ENCODE measurements around the gene MRPL46. TPM values are rescaled to one million over a fixed set of nuclear protein-coding genes. Genes with fewer than 3 reads are reported as not detected.
"Not testable (repeated sequence)": the region's sequence is repeated elsewhere in the genome, so short reads cannot be mapped to it uniquely, and the experiment has no call there.

The MRPL46 gene
- total RNA-seq, 2 donors from 2014 or later = 26.4 to 34.3 TPM

DNA sequence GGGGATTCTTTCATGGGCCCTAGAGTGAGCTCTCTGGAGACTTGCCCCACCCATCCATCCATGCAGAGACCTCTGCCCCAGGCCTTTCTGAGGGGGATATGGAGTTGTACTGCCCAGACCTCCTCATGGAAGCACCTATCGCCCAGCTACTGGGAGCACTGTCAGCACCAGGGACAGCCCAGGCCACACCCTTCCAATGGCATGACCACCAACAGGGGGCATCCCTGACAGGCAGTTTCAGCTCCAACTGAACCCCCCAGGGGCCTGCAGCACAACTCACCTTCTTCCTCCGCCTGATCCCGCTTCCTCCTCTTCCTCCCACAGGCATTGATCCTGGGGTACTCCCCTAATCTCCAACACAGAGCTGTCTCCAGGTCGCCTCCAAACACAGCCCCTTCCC is 22.1 kb upstream of the MRPL46 start:
- Mint-ChIP-seq H3K4me1 (no peaks in the 10 kb centered on the region), H3K36me3 (ENCODE audit: low read depth) (no peaks in the 10 kb centered on the region), H3K9me3 (no peaks in the 10 kb centered on the region), H3K27me3 (no peaks in the 10 kb centered on the region), H3K4me3 (no peak overlapping the region), H3K27ac (peak overlapping the region; percentile 32)
- no peak for ATAC-seq (replicated peaks)

DNA sequence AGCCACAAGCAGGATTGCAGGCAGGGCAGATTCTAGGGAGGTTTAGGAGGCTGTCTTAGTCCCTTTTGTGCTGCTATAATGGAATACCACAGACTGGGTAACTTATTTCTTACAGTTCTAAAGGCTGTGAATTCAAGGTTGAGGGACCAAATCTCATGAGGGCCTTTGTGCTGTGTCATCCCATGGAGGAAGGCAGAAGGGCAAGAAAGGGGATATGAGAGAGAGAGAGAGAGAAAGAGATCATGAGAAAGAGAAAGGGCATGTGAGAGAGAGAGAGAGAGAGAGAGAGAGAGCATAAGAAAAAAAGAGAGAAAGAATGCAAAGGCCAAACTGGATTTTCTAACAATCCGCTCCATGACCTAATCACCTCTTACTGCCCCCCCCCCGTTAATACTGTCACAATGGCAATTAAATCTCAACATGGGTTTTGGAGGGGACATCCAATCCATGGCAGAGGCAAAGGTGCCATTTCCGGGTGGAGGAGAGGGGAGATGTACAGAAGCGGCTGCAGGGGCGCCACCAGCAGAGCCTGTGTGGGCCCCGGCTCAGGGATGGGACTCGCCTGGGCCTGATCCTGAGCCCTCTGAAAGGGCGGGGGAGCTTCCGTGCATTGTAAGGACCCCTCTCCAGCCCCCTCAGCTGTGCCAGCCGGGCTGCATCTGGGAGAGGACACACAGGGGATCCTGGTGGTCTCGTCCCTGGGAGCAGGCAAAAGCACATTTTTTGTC is 20.8 kb upstream of the MRPL46 start:
- Mint-ChIP-seq H3K27me3 (no peaks in the 10 kb centered on the region), H3K4me1 (no peaks in the 10 kb centered on the region)

DNA sequence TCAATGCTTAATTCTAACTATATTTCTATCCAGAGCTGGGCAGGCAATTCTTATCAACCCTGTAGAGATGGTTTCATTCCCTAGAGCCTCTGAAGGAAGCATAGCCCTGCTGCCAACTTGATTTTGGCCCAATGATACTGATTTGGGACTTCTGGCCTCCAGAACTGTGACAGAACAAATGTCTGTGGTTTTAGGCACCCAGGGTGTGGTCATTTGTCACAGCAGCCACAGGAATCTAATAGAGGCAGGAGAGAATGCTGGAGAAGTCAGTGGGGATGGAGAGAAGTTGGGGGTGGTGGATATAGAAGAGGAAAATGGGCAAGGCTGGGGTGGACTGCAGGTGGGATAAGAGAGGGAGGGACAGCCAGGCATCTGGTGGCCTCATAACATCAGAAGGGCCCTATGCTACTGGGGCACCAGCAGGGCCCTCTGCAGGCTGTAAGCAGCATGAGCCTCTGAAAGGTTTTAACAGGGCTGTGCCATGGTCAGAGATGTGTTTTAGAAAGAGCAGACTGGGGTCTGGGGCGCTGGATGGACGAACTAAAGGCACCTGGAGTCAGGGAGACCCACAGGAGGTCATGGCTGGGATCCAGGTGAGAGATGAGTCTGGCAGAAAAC is 20.1 kb upstream of the MRPL46 start:
- Mint-ChIP-seq H3K4me3 (no peak overlapping the region), H3K27me3 (no peaks in the 10 kb centered on the region), H3K9me3 (no peaks in the 10 kb centered on the region), H3K36me3 (ENCODE audit: low read depth) (no peaks in the 10 kb centered on the region), H3K27ac (peak overlapping the region; percentile 10), H3K4me1 (no peaks in the 10 kb centered on the region)
- ATAC-seq (replicated peaks) = no peak

More for the DNA sequence above, 20.8 kb upstream of the MRPL46 start:
- Mint-ChIP-seq H3K4me3 (no peak overlapping the region), H3K36me3 (ENCODE audit: low read depth) (no peaks in the 10 kb centered on the region), H3K9me3 (no peaks in the 10 kb centered on the region), H3K27ac (peak overlapping the region; percentile 10)
- ATAC-seq (replicated peaks) = no peak

DNA sequence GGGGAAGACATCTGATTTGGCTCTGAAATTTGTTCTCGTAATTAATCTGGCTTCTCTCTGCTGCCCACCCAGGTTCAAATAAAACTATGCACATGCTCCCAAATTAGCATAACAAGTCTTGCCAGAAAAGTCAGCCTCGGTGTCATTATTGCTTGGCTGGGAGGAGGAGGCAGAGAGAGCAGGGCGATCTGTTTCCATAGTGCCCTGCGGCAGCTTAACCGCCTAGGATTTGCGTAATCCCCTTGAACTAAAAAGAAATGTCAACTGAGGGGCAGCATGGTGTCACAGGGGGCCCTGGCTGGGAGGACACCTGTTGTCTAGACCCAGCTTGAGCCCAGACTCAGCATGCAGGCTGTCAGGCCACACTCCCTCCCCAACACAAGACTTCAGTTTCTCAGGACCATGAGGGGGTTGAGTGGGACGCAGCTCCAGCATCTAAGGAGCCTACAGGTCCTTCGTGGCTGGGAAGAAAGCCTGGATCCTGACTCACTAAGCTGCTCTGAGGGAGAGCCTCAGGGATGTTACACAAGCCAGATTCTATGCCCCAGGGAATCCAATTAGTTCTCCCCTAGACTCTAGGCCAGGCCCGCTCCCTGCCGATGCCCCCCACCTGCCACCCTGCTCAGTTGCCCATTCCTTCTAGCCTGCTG is 17.6 kb upstream of the MRPL46 start:
- Mint-ChIP-seq H3K4me1 (no peaks in the 10 kb centered on the region), H3K27me3 (no peaks in the 10 kb centered on the region), H3K9me3 (no peaks in the 10 kb centered on the region), H3K36me3 (ENCODE audit: low read depth) (no peaks in the 10 kb centered on the region), H3K27ac (no peak overlapping the region), H3K4me3 (no peak overlapping the region)
- no peak for ATAC-seq (replicated peaks)

DNA sequence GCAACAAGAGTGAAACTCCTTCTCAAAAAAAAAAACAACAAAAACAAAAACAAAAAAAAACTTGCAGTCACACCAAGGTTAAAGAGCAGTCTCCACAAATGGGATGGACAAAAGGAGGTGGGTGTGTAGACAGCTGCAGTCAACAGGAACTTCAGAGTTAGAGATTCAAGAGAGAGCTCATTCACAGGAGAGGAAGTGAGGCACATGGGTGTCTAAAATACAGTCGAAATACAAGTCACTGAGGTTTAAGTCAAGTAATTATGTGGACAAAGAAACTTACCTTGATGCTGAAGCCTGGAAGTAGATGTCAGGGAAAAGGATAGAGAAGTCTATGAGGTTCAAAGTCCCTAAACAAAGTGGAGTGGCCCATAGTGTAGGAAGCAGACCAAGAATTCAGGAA is 15.1 kb upstream of the MRPL46 start:
- no peaks in the 10 kb centered on the region for H3K4me1 Mint-ChIP-seq
- no peak overlapping the region for H3K4me3 Mint-ChIP-seq
- no peak for ATAC-seq (replicated peaks)
- no peak overlapping the region for H3K27ac Mint-ChIP-seq
- H3K27me3 Mint-ChIP-seq = no peaks in the 10 kb centered on the region
- peaks cover 14% of the 10 kb centered on the region for H3K36me3 Mint-ChIP-seq (ENCODE audit: low read depth)
- H3K9me3 Mint-ChIP-seq = no peaks in the 10 kb centered on the region

DNA sequence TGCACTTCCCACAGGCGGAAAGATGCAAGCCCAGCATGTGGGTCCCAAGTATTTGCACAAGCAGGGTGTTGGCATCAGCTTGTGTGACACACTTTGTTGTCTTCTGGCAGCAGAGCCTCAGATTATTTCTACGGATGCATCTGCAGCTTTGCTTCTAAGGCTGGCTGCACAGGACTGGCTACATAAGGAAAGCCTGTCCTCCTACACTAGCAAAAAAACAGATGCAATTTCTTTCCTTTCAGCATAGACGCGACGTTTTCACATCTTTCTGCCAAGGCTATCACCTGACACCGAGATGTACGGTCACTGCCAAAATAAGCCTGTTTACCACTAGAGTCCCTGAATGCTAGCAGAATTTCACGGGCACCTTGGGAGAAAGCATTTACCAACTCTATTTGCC is 13.8 kb upstream of the MRPL46 start:
- H3K4me1 Mint-ChIP-seq = no peaks in the 10 kb centered on the region
- H3K9me3 Mint-ChIP-seq = no peaks in the 10 kb centered on the region
- no peak overlapping the region for H3K27ac Mint-ChIP-seq
- H3K4me3 Mint-ChIP-seq = no peak overlapping the region
- H3K27me3 Mint-ChIP-seq = no peaks in the 10 kb centered on the region
- ATAC-seq (replicated peaks) = no peak
- peaks cover 27% of the 10 kb centered on the region for H3K36me3 Mint-ChIP-seq (ENCODE audit: low read depth)

DNA sequence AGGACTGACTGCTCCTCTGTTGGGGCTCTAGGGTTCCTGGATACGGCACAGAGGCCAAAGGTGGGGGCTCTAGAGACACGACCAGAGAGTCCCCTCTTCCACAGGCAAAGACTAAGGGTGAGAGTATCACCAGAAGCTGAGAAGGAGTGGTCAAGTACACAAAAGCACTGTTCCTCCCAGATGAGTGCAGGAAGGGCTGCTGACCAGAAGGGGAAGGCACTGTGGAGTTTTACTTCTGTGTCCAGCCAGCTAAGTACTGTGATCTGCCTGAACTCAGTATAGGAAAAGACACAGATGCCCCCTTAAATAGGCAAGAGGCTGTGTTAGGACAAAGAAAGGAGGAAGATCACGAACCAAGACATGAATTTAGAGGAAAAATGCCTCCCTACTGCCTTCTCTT is 12.0 kb upstream of the MRPL46 start:
- no peaks in the 10 kb centered on the region for H3K27me3 Mint-ChIP-seq
- no peak for ATAC-seq (replicated peaks)
- H3K9me3 Mint-ChIP-seq = no peaks in the 10 kb centered on the region
- peaks cover 45% of the 10 kb centered on the region for H3K36me3 Mint-ChIP-seq (ENCODE audit: low read depth)
- H3K4me3 Mint-ChIP-seq = no peak overlapping the region
- no peak overlapping the region for H3K27ac Mint-ChIP-seq
- no peaks in the 10 kb centered on the region for H3K4me1 Mint-ChIP-seq

DNA sequence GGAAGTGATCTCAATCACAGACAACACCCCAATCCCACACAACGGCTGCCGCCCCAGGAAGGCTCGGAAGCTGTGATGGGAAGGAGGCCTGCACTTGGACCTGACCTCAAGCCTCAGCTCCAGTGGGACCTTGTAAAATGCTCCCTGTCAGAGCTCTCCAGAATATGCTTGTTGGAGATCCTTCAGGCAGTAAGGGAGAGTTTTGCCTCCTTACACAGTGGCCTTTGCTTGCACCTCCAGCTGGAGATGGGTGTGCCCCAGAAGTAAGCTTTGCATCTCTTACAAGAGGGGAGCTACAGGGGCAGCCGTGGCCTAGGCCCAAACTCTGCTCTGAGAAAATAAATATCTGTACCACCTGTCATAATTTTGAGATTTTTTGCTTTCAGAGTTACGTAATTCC is 10.7 kb upstream of the MRPL46 start:
- Mint-ChIP-seq H3K36me3 (ENCODE audit: low read depth) (peaks cover 58% of the 10 kb centered on the region), H3K9me3 (no peaks in the 10 kb centered on the region), H3K27ac (no peak overlapping the region), H3K4me1 (no peaks in the 10 kb centered on the region), H3K27me3 (no peaks in the 10 kb centered on the region), H3K4me3 (no peak overlapping the region)
- no peak for ATAC-seq (replicated peaks)

DNA sequence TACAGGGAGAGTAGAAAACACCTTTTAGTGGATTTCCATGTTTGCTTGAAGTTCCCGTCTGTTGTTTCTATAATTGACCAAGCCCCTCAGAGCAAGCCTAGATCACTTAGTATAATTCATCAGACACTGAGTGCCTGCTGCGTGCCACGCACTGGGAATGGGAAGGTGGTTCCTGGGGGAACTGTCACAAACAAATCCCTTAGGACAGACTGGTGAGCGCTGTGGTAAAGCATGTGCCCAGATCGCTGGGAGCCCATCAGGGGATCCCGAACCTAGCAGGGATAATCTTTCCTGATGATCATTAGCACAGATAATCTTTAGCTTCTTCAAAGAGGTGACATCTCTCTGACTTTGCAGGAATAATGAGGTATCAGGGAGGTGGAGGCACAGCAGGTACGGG is 9.9 kb upstream of the MRPL46 start:
- peaks cover 65% of the 10 kb centered on the region for H3K36me3 Mint-ChIP-seq (ENCODE audit: low read depth)
- H3K27ac Mint-ChIP-seq = peak overlapping the region; percentile 19
- no peaks in the 10 kb centered on the region for H3K27me3 Mint-ChIP-seq
- ATAC-seq (replicated peaks) = no peak
- H3K4me1 Mint-ChIP-seq = peaks cover 3% of the 10 kb centered on the region
- no peaks in the 10 kb centered on the region for H3K9me3 Mint-ChIP-seq
- no peak overlapping the region for H3K4me3 Mint-ChIP-seq

DNA sequence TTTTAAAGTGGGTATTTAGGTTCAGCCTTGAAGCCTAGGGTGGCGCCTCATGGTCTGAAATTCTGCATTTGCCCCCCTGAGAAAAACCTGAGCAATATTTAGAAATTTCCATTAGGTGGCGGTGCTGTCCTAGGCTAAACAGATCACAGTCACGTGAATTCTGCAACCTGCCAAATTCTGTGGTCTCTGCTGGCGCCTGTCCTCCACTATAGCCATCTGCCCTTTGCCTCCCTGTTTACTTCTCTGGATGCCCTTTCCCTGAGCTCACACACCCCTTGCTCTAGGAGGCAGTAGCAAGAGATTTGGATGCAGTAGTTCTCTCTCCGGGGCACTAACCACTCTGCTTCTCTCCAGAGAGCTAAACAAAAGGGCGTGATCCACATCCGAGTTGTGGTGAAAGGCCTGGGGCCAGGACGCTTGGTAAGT is 9.5 kb upstream of the MRPL46 start:
- Mint-ChIP-seq H3K36me3 (ENCODE audit: low read depth) (peaks cover 70% of the 10 kb centered on the region), H3K9me3 (no peaks in the 10 kb centered on the region), H3K4me3 (no peak overlapping the region), H3K27me3 (no peaks in the 10 kb centered on the region), H3K4me1 (peaks cover 7% of the 10 kb centered on the region), H3K27ac (no peak overlapping the region)
- ATAC-seq (replicated peaks) = peak; percentile 18

DNA sequence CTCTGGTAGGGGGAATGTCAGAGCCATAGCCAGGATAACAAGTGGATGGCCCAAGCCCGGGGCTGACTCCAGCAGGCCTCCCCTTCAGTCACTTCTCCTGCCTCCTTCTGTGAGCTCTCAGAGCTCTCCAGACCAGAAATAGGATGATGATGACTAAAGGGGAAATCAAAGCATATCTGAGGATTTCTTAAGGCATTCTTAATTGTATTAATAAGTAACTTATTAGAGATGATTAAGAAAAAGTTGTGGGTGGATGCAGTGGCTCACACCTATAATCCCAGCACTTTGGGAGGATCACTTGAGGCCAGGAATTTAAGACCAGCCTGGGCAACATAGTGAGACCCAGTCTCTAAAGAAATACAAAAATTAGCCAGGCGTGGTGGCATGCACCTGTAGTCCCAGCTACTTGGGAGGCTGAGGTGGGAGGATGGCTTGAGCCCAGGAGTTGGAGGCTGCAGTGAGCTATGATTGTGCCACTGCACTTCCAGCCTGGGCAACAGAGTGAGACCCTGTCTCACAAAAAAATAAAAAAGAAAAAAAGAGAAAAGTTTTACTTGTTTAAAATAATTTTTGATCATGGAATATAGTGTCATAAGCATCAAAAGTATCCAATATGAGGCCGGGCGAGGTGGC is 6.6 kb upstream of the MRPL46 start:
- not testable (repeated sequence) for H3K4me1 Mint-ChIP-seq; H3K9me3 Mint-ChIP-seq; H3K27ac Mint-ChIP-seq; ATAC-seq (replicated peaks); H3K27me3 Mint-ChIP-seq; H3K4me3 Mint-ChIP-seq
- peaks cover 72% of the 10 kb centered on the region for H3K36me3 Mint-ChIP-seq (ENCODE audit: low read depth)

DNA sequence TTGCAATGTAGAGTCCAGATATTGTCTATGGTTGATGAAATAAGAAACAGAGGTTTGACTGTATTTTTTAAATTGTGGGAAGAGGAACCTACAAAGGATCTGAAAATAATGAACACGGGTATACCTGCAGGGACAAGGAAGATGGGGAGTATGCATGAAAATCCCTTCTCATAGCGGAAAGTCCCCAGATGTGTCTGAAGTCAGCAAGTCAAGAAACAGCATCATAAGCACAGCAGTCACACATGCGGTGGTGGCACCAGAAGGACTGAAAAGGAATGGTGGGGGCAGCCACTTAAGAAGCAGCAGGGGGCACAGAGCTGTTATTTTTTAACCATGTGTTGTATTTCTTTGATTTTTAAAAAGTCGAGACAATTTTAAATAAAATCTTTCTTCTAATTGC is 5.0 kb upstream of the MRPL46 start:
- H3K4me1 Mint-ChIP-seq = peaks cover 13% of the 10 kb centered on the region
- H3K36me3 Mint-ChIP-seq (ENCODE audit: low read depth) = peaks cover 59% of the 10 kb centered on the region
- H3K27ac Mint-ChIP-seq = peak overlapping the region; percentile 75
- peak overlapping the region; percentile 37 for H3K4me3 Mint-ChIP-seq
- no peaks in the 10 kb centered on the region for H3K27me3 Mint-ChIP-seq
- ATAC-seq (replicated peaks) = peak; percentile 52
- no peaks in the 10 kb centered on the region for H3K9me3 Mint-ChIP-seq

DNA sequence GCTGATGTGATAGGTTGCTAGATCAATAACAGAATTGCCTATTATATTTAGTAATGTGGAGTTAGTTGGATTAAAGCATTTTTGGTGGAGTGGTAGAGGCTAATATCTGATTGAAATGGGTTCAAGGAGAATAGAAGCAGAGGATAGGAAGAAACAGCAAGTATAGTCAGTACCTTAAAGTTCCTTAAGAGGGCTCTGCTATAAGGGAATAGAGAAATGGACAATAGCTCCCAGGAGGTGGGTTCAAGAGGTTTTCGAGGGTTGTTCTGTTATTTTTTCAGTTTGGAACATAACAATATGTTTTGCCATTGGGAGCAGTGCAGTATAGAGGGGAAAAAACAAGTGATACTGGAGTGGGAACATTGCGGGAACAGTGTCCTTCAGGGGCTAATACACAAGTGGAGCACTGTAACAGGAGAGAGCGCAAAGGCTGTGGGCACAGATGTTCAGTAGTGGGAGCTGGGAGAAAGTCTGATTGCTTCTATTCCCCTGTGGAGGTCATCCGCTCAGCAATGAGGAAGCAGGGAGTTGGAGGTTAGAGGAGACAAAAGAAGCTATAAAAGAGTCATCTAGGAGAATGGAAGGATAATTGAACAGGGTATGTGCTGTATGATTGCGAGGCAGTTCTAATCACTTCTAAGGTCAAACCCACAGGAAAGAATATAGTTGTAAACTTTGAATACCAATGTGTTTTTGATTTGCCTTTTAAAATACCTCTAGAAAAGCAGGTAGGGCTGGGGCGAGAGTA is 3.6 kb upstream of the MRPL46 start:
- no peaks in the 10 kb centered on the region for H3K9me3 Mint-ChIP-seq
- H3K27ac Mint-ChIP-seq = no peak overlapping the region
- peaks cover 59% of the 10 kb centered on the region for H3K36me3 Mint-ChIP-seq (ENCODE audit: low read depth)
- peaks cover 21% of the 10 kb centered on the region for H3K4me1 Mint-ChIP-seq
- ATAC-seq (replicated peaks) = no peak
- H3K27me3 Mint-ChIP-seq = no peaks in the 10 kb centered on the region
- H3K4me3 Mint-ChIP-seq = no peak overlapping the region

DNA sequence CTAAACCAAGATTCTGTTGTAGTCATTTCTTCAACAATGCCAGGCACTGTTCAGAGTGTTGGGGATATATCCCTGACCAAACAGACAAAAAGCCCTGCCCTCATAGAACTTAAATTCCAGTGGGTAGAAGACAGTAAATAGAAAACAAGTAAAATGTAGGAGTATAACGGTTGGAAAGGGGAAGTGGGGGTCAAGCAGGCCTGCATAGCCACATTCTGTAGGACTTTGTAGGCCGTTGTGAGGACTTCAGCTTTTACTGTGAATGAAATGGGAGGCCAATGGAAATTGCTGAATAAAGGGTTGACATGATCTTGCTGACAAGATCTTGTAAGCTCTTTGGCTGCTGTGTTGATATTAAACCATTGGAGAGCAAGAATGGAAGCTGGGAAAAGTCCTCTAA is 2.1 kb upstream of the MRPL46 start:
- H3K4me3 Mint-ChIP-seq = no peak overlapping the region
- peaks cover 59% of the 10 kb centered on the region for H3K36me3 Mint-ChIP-seq (ENCODE audit: low read depth)
- peaks cover 27% of the 10 kb centered on the region for H3K4me1 Mint-ChIP-seq
- H3K9me3 Mint-ChIP-seq = no peaks in the 10 kb centered on the region
- no peak overlapping the region for H3K27ac Mint-ChIP-seq
- ATAC-seq (replicated peaks) = no peak
- no peaks in the 10 kb centered on the region for H3K27me3 Mint-ChIP-seq
